SK-N-SH (cell line): ENCODE results near the gene SLC39A7.

Source experiments
- CHD2 ChIP-seq: fragments of 150-350 bp; IDR thresholded peaks from 2 replicates; pipeline ENCODE4 v1.6.1; 2018; ENCODE audit warnings: low read length; ENCODE audit not compliant: partially characterized antibody
- EP300 ChIP-seq, 2 experiments: IDR thresholded peaks; 2 replicates each; pipeline versions ENCODE4 v1.4.0 to v1.6.1; 2012; ENCODE audit warnings: borderline replicate concordance in 1 of 2, low read depth in 1 of 2, low read length in 1 of 2
- EZH2phosphoT487 ChIP-seq: fragments of 200-600 bp; sonication (generic); IDR thresholded peaks from 2 replicates; pipeline ENCODE4 v1.6.1; 2017; ENCODE audit warnings: low read depth, mixed run types, mild to moderate bottlenecking, antibody characterized with exemption, moderate library complexity, borderline replicate concordance
- GATA2 ChIP-seq: sonication (generic); formaldehyde crosslinking; IDR thresholded peaks from 2 replicates; pipeline ENCODE4 v1.5.0; 2020; ENCODE audit warnings: mild to moderate bottlenecking, missing genetic modification reagents
- MAX ChIP-seq: IDR thresholded peaks from 2 replicates; pipeline ENCODE4 v1.4.0; 2012; ENCODE audit warnings: low read depth
- NFIC ChIP-seq: IDR thresholded peaks from 2 replicates; pipeline ENCODE4 v1.4.0; 2012; ENCODE audit warnings: borderline replicate concordance
- POLR2AphosphoS5 ChIP-seq: IDR thresholded peaks from 2 replicates; pipeline ENCODE4 v1.6.1; 2012; ENCODE audit warnings: low read depth, low read length
- RAD21 ChIP-seq: IDR thresholded peaks from 2 replicates; pipeline ENCODE4 v1.6.1; 2012; ENCODE audit warnings: mild to moderate bottlenecking, low read length
- RCOR1 ChIP-seq: fragments of 150-350 bp; IDR thresholded peaks from 2 replicates; pipeline ENCODE4 v1.6.1; 2017; ENCODE audit warnings: antibody characterized with exemption, low read length
- RFX5 ChIP-seq: IDR thresholded peaks from 2 replicates; pipeline ENCODE4 v1.6.1; 2012; ENCODE audit warnings: mild to moderate bottlenecking, improper control_type of control experiment, low read length
- YY1 ChIP-seq: IDR thresholded peaks from 2 replicates; pipeline ENCODE4 v1.4.0; 2012; ENCODE audit warnings: low read depth, mild to moderate bottlenecking
- TF ChIP-seq, protein P1 (sequence below): fragments of 200-600 bp; sonication (generic); IDR thresholded peaks from 2 replicates; pipeline ENCODE4 v1.6.1; 2017; ENCODE audit warnings: antibody characterized with exemption, mild to moderate bottlenecking, moderate library complexity
- TF ChIP-seq, protein P2 (sequence below): IDR thresholded peaks from 2 replicates; pipeline ENCODE4 v1.6.1; 2012; ENCODE audit warnings: mild to moderate bottlenecking, low read depth, low read length, moderate library complexity

DNA sequence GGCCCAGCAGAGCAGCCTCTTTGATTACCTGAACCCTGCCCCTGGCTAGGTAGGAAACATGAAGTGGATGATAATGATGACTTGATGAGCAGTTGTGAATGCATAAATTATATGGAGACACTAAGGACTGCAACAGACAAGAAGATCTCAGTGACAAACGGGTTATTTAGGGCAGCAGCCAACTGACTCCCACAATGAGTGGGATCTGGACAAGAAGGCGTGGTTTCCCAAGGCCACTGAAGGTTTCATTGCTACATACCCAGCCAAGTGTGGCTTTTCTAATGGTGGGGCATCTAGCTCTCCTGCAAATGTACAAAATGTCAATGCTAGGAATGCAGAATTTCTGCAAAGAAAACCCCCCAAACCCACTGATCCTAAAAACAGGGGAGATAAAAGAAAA is 37.1 kb downstream of the SLC39A7 start:
- TF ChIP-seq YY1: no peak
- TF ChIP-seq MAX: no peak
- no peak for TF ChIP-seq EZH2phosphoT487
- no peak for TF ChIP-seq POLR2AphosphoS5
- TF ChIP-seq, protein P1, sequence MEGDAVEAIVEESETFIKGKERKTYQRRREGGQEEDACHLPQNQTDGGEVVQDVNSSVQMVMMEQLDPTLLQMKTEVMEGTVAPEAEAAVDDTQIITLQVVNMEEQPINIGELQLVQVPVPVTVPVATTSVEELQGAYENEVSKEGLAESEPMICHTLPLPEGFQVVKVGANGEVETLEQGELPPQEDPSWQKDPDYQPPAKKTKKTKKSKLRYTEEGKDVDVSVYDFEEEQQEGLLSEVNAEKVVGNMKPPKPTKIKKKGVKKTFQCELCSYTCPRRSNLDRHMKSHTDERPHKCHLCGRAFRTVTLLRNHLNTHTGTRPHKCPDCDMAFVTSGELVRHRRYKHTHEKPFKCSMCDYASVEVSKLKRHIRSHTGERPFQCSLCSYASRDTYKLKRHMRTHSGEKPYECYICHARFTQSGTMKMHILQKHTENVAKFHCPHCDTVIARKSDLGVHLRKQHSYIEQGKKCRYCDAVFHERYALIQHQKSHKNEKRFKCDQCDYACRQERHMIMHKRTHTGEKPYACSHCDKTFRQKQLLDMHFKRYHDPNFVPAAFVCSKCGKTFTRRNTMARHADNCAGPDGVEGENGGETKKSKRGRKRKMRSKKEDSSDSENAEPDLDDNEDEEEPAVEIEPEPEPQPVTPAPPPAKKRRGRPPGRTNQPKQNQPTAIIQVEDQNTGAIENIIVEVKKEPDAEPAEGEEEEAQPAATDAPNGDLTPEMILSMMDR: no peak
- TF ChIP-seq CHD2: no peak
- TF ChIP-seq RAD21: no peak
- no peak for TF ChIP-seq EP300 (IDR thresholded peaks at IDR 0.05; ENCODE audit: borderline replicate concordance in 1 of 2, low read depth in 1 of 2, low read length in 1 of 2)
- TF ChIP-seq, protein P2, sequence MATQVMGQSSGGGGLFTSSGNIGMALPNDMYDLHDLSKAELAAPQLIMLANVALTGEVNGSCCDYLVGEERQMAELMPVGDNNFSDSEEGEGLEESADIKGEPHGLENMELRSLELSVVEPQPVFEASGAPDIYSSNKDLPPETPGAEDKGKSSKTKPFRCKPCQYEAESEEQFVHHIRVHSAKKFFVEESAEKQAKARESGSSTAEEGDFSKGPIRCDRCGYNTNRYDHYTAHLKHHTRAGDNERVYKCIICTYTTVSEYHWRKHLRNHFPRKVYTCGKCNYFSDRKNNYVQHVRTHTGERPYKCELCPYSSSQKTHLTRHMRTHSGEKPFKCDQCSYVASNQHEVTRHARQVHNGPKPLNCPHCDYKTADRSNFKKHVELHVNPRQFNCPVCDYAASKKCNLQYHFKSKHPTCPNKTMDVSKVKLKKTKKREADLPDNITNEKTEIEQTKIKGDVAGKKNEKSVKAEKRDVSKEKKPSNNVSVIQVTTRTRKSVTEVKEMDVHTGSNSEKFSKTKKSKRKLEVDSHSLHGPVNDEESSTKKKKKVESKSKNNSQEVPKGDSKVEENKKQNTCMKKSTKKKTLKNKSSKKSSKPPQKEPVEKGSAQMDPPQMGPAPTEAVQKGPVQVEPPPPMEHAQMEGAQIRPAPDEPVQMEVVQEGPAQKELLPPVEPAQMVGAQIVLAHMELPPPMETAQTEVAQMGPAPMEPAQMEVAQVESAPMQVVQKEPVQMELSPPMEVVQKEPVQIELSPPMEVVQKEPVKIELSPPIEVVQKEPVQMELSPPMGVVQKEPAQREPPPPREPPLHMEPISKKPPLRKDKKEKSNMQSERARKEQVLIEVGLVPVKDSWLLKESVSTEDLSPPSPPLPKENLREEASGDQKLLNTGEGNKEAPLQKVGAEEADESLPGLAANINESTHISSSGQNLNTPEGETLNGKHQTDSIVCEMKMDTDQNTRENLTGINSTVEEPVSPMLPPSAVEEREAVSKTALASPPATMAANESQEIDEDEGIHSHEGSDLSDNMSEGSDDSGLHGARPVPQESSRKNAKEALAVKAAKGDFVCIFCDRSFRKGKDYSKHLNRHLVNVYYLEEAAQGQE: no peak
- TF ChIP-seq RCOR1: no peak
- TF ChIP-seq RFX5: no peak
- no peak for TF ChIP-seq GATA2 (CRISPR knock-in tag)
- TF ChIP-seq NFIC: no peak
